NCI-H1694 treated with DMSO at 0.1 percent for 48 hours (cell line): ENCODE data around the gene FOXL1.

Source experiments
- DNase-seq: peaks from one replicate; lab custom pipeline; 2025; lab: John Stamatoyannopoulos, UW

The FOXL1 gene

DNA sequence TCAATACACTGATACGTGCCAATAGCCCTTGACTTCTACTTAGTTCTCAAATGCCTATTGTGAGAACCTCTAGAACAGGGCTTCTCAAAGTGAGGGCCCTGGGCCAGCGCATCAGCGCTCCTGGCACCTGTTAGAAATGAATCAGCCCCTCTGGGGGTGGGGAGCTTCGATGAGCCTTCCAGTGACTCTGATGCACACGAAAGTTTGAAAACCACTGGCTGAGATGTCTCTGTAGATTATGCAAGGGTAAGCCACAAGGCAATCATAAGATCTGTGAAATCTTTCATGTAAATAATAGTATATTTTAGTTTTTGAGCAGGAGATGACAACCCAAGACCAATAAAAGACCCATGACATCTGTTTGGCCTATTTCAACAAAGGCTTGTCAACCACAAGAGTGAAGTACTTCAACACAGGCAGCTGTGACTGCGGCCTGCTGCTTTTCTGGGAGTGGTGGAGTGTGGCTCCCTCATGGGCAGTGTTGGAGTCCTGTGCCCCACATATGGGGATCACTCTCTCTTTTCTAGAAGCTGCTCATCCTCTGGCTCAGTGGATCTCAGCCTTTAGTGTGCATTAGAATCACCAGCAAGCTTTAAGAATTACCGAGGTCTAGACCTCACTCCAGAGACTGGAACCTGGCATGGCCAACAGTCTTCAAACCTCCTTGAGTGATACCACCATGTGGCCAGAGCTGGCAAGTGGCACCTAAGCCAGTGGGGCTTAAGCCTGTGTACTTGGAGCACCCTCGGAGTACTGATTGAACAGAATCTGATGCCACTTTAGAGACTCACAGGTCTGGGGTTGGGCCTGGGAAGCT lies 29.1 kb upstream of the FOXL1 start:
- DNase-seq = no peak

GRCh38 chr16:86549893-86550190 lies 28.5 kb upstream of the FOXL1 start:
- DNase-seq = no peak

DNA sequence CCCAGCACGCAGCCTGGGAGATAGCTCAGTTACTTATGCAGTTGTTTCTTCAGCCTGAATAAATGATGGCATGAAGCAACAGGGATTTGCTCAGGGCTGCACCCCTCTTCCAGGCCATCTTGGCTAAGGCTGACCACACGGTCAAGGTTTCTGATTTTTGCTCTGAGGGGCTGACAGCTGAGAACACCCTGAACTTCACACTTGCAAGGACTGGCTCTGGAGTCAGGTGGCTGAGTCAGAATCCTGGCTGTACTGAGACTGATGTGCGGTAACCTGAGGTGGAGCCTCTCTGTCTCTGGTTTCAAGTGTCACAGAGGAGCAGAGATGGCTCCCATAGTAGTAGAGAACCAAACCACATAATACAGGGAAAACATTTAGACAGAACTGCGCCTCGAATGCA lies 28.1 kb upstream of the FOXL1 start:
- DNase-seq = no peak

- DNase-seq = no peak
Observed at GRCh38 chr16:86553356-86553755, 25.0 kb upstream of the FOXL1 start.

GRCh38 chr16:86554599-86554916 lies 23.8 kb upstream of the FOXL1 start:
- no peak for DNase-seq

DNA sequence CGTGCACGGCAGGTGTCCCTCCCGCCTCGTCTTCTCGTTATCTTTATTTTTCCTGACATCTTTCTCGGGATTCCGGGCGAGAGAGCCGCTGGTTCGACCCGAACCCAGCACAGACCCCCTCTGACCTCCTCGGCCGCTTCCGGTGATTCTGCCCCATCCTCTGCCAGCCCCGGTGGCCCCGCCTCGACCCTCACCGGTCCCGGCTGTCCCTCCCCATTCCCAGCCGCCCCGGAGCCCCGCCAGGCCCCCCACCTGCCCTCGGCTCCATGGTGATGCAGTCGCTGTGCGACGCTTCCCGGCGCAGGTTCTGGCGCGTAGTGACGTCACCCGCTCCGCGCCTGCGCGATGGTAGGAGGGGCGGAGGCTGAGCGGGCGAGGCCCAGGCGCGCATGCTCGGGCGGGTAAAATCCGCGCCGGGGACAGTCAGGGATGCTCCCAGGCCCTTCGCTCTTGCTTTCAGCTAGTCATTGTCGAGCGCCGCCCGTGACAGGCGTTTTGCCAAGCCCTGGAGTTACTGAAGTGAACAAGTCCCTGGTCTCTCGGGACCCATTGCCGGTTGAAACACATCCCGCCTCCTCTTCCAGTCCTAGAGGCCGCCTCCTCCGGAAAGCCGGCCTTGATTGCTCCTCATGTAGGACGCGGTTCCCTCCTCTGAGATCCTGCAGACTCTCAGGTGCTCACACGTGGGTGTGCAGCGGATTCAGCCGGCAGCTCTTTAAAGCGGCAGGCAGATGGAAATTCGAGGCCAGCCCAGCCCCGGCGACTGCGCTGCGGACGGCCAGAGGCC lies 23.2 kb upstream of the FOXL1 start, which contains the start of gene MTHFSD:
Gene MTHFSD (minus strand): TSS at position 319 of the 787 bp plus-strand sequence. CDS start 51 bp downstream, at position 268.
- peak; percentile 70 for DNase-seq

DNA sequence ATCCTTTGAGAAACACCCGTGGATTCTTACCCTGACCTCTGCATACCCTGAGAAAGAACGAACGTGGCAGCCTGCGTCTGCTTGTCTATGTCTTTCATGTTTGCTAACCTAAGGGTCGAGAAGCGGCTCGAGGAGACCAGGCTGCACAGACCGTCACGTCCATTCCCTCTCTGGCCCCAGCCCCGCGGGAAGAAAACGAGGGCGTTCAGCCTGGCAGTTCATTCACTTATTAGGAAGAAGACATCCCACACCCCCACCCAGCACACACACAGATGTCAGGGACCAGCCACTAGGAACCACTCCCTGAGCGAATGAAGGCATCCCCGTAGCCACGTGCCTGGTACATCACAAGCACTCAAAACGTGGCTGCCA lies 22.7 kb upstream of the FOXL1 start:
- DNase-seq = no peak

GRCh38 chr16:86556576-86556975 lies 21.8 kb upstream of the FOXL1 start:
- no peak for DNase-seq

DNA sequence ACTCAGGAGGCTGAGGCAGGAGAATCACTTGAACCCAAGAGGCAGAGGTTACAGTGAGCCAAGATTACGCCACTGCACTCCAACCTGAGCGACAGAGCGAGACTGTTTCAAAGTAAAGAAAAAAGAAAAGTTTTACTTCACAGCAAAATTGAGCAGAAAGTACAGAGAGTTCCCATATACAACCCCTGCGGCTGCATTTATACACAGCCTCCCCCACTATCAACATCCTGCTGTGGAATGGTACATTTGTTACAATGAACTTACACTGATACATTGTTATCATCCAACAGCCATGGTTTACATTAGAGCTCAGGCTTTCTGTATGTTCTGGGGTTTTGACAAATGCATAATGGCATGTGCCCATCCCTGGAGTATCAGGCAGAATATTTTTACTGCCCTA lies 20.8 kb upstream of the FOXL1 start:
- no peak for DNase-seq

GRCh38 chr16:86558355-86559193 lies 19.8 kb upstream of the FOXL1 start:
- no peak for DNase-seq

GRCh38 chr16:86559802-86560305 lies 18.5 kb upstream of the FOXL1 start:
- DNase-seq = no peak

- no peak for DNase-seq
Observed at GRCh38 chr16:86562356-86562755, 16.0 kb upstream of the FOXL1 start.

DNA sequence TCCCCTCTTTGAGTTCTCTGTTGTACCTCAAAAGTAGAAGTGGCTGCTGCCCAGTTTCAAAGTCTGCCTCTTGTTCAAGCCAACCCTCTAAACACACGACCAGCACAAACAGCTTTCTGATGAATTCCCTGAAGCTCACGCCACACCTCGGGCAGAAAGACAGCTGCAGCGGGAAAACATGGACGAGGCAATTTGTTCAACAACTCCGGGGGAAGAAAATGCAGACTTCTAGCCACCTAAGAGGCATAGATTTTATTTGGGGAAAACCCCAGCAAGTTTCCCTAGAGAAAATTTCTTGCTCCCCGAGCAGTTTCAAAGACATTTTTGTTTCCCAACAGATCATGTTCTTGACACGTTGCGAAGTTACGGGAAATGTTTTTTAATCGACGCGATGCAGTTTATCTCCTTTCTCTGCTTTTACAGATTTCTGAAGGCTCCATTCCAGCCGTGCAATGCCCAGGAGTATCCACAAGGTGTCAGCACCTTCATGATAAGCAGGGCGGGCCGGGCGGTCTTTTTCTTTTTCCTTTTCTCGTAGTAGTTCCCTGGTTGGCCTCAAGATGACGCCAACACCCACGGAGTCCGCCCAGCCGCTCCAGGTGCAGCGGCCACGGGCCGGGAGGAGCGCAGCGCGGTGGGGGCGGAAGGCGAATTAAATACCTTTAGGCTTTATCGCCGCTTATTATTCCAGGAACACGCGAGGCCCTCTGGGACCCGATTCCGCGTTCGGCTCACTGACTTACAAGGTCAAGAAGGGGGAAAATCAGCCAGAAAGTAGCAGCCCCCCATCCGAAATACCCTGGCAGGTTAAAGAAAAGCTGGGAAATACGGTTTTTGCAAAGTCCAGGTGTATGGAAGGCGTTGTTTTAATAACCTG lies 14.6 kb upstream of the FOXL1 start:
- DNase-seq = peak; percentile 71

GRCh38 chr16:86565181-86565631 lies 13.1 kb upstream of the FOXL1 start:
- no peak for DNase-seq

DNA sequence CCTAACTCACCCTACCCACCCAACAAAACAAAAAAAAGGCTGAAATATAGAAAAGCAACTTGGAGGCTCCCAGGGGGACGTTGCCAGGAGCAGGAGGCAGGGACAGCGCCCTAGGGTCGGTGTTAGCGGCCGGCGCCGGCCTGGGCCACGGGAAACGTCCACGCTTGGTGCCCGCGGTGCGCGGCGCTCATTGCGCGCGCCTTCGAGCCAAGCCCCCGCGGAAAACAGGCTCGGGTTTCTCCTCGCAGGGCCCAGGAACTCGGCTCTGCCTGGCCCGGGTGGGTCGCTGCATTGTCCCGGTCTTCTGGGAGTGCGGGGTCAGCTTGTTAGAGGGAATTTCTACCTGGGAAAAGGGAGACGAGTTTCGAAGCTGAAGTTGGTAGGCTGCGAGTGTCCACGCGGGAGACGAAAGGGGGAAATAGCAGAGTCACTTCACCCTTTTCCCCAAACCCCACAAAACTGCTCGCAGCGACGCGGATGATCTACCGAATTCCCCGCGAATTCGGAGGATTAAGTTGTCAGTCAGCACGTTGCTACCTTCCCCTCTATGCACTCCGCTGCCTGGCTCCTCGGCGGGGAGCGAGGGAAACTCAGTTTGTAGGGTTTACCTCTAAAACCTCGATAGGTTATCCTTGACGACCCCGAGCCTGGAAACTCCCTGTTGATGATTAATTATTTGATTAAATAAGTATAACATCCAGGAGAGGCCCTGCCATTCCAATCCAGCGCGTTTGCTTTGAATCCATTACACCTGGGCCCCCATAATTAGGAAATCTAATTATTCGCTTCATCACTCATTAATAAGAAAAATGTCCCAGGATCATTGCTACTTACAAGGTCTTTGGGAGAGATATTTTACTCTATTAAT lies 12.5 kb upstream of the FOXL1 start:
- DNase-seq = no peak

- no peak for DNase-seq
Observed at GRCh38 chr16:86566601-86566965, 11.8 kb upstream of the FOXL1 start, which contains the start of gene FOXC2. FOXC2 (plus strand) TSS chr16:86566829; CDS start chr16:86567336, 507 bp downstream.

- DNase-seq = no peak
Observed at GRCh38 chr16:86566966-86567700, 11.2 kb upstream of the FOXL1 start.

DNA sequence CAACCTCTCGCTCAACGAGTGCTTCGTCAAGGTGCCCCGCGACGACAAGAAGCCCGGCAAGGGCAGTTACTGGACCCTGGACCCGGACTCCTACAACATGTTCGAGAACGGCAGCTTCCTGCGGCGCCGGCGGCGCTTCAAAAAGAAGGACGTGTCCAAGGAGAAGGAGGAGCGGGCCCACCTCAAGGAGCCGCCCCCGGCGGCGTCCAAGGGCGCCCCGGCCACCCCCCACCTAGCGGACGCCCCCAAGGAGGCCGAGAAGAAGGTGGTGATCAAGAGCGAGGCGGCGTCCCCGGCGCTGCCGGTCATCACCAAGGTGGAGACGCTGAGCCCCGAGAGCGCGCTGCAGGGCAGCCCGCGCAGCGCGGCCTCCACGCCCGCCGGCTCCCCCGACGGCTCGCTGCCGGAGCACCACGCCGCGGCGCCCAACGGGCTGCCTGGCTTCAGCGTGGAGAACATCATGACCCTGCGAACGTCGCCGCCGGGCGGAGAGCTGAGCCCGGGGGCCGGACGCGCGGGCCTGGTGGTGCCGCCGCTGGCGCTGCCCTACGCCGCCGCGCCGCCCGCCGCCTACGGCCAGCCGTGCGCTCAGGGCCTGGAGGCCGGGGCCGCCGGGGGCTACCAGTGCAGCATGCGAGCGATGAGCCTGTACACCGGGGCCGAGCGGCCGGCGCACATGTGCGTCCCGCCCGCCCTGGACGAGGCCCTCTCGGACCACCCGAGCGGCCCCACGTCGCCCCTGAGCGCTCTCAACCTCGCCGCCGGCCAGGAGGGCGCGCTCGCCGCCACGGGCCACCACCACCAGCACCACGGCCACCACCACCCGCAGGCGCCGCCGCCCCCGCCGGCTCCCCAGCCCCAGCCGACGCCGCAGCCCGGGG lies 10.4 kb upstream of the FOXL1 start:
- no peak for DNase-seq
